SK-N-SH (cell line): ENCODE data around the gene LEO1. TPM values are rescaled to one million over a fixed set of nuclear protein-coding genes. Genes with fewer than 3 reads are reported as not detected.
"Not testable (repeated sequence)": the region's sequence is repeated elsewhere in the genome, so short reads cannot be mapped to it uniquely, and the experiment has no call there.

ENCODE experiments used
- CTCF ChIA-PET: fragments of 300-600, 350-600 bp; formaldehyde crosslinking; extraction: SDS; loops from one replicate; lab custom pipeline; 2021; lab: Yijun Ruan, JAX
- POLR2A ChIA-PET: fragments of 350-600 bp; sonication (Branson Sonifier 250); formaldehyde crosslinking; extraction: SDS; loops from one replicate; lab custom pipeline; 2020; ENCODE audit warnings: antibody characterized with exemption, inconsistent platforms; lab: Yijun Ruan, JAX
- DNase-seq: peaks from one replicate; pipeline ENCODE4 v3.0.0; 2012
- H2AFZ ChIP-seq: fragments of 200-600 bp; sonication (generic); 2 replicates; pipeline ENCODE4 v1.8.1; 2016; ENCODE audit warnings: antibody characterized with exemption, mild to moderate bottlenecking, low read depth
- H3F3A ChIP-seq: fragments of 200-600 bp; sonication (generic); replicated peaks from 2 replicates; pipeline ENCODE3; 2016; ENCODE audit warnings: antibody characterized with exemption, mild to moderate bottlenecking; ENCODE audit not compliant: insufficient read depth
- H3K27ac ChIP-seq, 2 experiments: fragments of 200-500 bp in 1 of 2; fragments of 200-600 bp in 1 of 2; sonication (Bioruptor generic) in 1 of 2; sonication (generic), shearing (Covaris generic) in 1 of 2; 2 replicates each; pipeline versions ENCODE4 v1.5.1 to v1.6.1; 2014 to 2016; ENCODE audit warnings: low read depth in 2 of 2, inconsistent platforms in 1 of 2, low read length in 1 of 2, mild to moderate bottlenecking in 1 of 2, mixed read lengths in 1 of 2
- H3K27me3 ChIP-seq: fragments of 200-600 bp; sonication (generic), shearing (Covaris generic); 2 replicates; pipeline ENCODE4 v1.6.1; 2016; ENCODE audit warnings: mixed run types; ENCODE audit not compliant: insufficient read depth
- H3K36me3 ChIP-seq, 2 experiments: fragments of 200-500 bp in 1 of 2; fragments of 200-600 bp in 1 of 2; sonication (Bioruptor generic) in 1 of 2; sonication (generic) in 1 of 2; replicated peaks in 1 of 2; 2 replicates each; pipeline versions ENCODE3 to v1.5.1; 2014 to 2016; ENCODE audit warnings: low read length in 1 of 2, mild to moderate bottlenecking in 1 of 2; ENCODE audit not compliant: insufficient read depth in 2 of 2, control insufficient read depth in 1 of 2
- H3K4me1 ChIP-seq, 2 experiments: fragments of 200-500 bp in 1 of 2; fragments of 200-600 bp in 1 of 2; sonication (Bioruptor generic) in 1 of 2; sonication (generic), shearing (Covaris generic) in 1 of 2; 2 replicates each; pipeline versions ENCODE4 v1.5.1 to v1.6.1; 2014 to 2016; ENCODE audit warnings: low read depth in 1 of 2, low read length in 1 of 2, mixed run types in 1 of 2; ENCODE audit not compliant: insufficient read depth in 2 of 2, control insufficient read depth in 1 of 2
- H3K4me2 ChIP-seq: fragments of 200-600 bp; sonication (generic), shearing (Covaris generic); 2 replicates; pipeline ENCODE4 v1.6.1; 2017; ENCODE audit warnings: mixed run types
- H3K4me3 ChIP-seq, 2 experiments: fragments of 200-500 bp in 1 of 2; fragments of 200-600 bp in 1 of 2; sonication (Bioruptor generic) in 1 of 2; sonication (generic), shearing (Covaris generic) in 1 of 2; 2 replicates each; pipeline versions ENCODE4 v1.5.1 to v1.8.1; 2014 to 2016; ENCODE audit warnings: low read depth in 2 of 2, inconsistent platforms in 1 of 2, low read length in 1 of 2, mild to moderate bottlenecking in 1 of 2, mixed read lengths in 1 of 2, moderate library complexity in 1 of 2
- H3K79me2 ChIP-seq: fragments of 200-600 bp; sonication (generic); 2 replicates; pipeline ENCODE4 v1.8.1; 2017; ENCODE audit warnings: mild to moderate bottlenecking; ENCODE audit not compliant: insufficient read depth
- H3K9ac ChIP-seq: fragments of 200-600 bp; sonication (generic); 2 replicates; pipeline ENCODE4 v1.6.1; 2017; ENCODE audit warnings: mixed run types
- H3K9me2 ChIP-seq: fragments of 200-600 bp; sonication (generic); 2 replicates; pipeline ENCODE4 v1.6.1; 2017; ENCODE audit warnings: mixed run types
- H3K9me3 ChIP-seq: fragments of 200-600 bp; sonication (generic); 2 replicates; pipeline ENCODE4 v1.6.1; 2017; ENCODE audit warnings: mixed run types, mild to moderate bottlenecking, moderate library complexity
- H4K20me1 ChIP-seq: fragments of 200-600 bp; sonication (generic); 2 replicates; pipeline ENCODE4 v1.6.1; 2017; ENCODE audit warnings: mild to moderate bottlenecking, mixed run types; ENCODE audit not compliant: insufficient read depth
- CHD2 ChIP-seq: fragments of 150-350 bp; IDR thresholded peaks from 2 replicates; pipeline ENCODE4 v1.6.1; 2018; ENCODE audit warnings: low read length; ENCODE audit not compliant: partially characterized antibody
- ELF1 ChIP-seq: IDR thresholded peaks from 2 replicates; pipeline ENCODE4 v1.4.0; 2012
- EZH2phosphoT487 ChIP-seq: fragments of 200-600 bp; sonication (generic); IDR thresholded peaks from 2 replicates; pipeline ENCODE4 v1.6.1; 2017; ENCODE audit warnings: low read depth, mixed run types, mild to moderate bottlenecking, antibody characterized with exemption, moderate library complexity, borderline replicate concordance
- FOSL2 ChIP-seq: IDR thresholded peaks from 2 replicates; pipeline ENCODE4 v1.4.0; 2012; ENCODE audit warnings: low read depth, mild to moderate bottlenecking, moderate library complexity, borderline replicate concordance
- FOXJ3 ChIP-seq: sonication (generic); formaldehyde crosslinking; IDR thresholded peaks from 2 replicates; pipeline ENCODE4 v1.5.1; 2020; ENCODE audit warnings: mild to moderate bottlenecking, missing genetic modification reagents
- FOXM1 ChIP-seq: IDR thresholded peaks from 2 replicates; pipeline ENCODE4 v1.4.0; 2012; ENCODE audit warnings: low read depth, mild to moderate bottlenecking
- GABPA ChIP-seq: IDR thresholded peaks from 2 replicates; pipeline ENCODE4 v1.4.0; 2012; ENCODE audit warnings: low read depth, mild to moderate bottlenecking
- MEF2A ChIP-seq: IDR thresholded peaks from 2 replicates; pipeline ENCODE4 v1.4.0; 2012; ENCODE audit warnings: low read depth, borderline replicate concordance
- MXI1 ChIP-seq: IDR thresholded peaks from 2 replicates; pipeline ENCODE4 v1.6.1; 2012; ENCODE audit warnings: mild to moderate bottlenecking, low read depth, low read length, improper control_type of control experiment
- NFIC ChIP-seq: IDR thresholded peaks from 2 replicates; pipeline ENCODE4 v1.4.0; 2012; ENCODE audit warnings: borderline replicate concordance
- POLR2AphosphoS5 ChIP-seq: IDR thresholded peaks from 2 replicates; pipeline ENCODE4 v1.6.1; 2012; ENCODE audit warnings: low read depth, low read length
- RAD21 ChIP-seq: IDR thresholded peaks from 2 replicates; pipeline ENCODE4 v1.6.1; 2012; ENCODE audit warnings: mild to moderate bottlenecking, low read length
- SMC3 ChIP-seq: IDR thresholded peaks from 2 replicates; pipeline ENCODE4 v1.6.1; 2012; ENCODE audit warnings: low read depth, low read length, improper control_type of control experiment
- TAF1 ChIP-seq: IDR thresholded peaks from 2 replicates; pipeline ENCODE4 v1.6.1; 2012; ENCODE audit warnings: low read depth, mild to moderate bottlenecking, low read length, moderate library complexity, borderline replicate concordance
- TCF12 ChIP-seq: IDR thresholded peaks from 2 replicates; pipeline ENCODE4 v1.4.0; 2012
- TEAD4 ChIP-seq: IDR thresholded peaks from 2 replicates; pipeline ENCODE4 v1.4.0; 2012; ENCODE audit warnings: mild to moderate bottlenecking, borderline replicate concordance; ENCODE audit not compliant: insufficient read depth
- WGBS: methylation state at CpG from one replicate; pipeline ENCODE4 v1.1.6; 2017; ENCODE audit warnings: low lambda C conversion rate; 5-methylcytosine and 5-hydroxymethylcytosine counted together
- polyA plus RNA-seq, 3 experiments: library from polyadenylated mRNA; depleted of rRNA; stranded (reverse); fragments of >200 nt; gene quantifications; 2 replicates each; pipeline ENCODE4 v1.2.3, GENCODE V29; 2012
- TF ChIP-seq, protein P1 (sequence below): fragments of 150-350 bp; IDR thresholded peaks from 2 replicates; pipeline ENCODE4 v1.6.1; 2017; ENCODE audit warnings: antibody characterized with exemption, low read length, low read depth, borderline replicate concordance
- TF ChIP-seq, protein P2 (sequence below): IDR thresholded peaks from 2 replicates; pipeline ENCODE4 v1.4.0; 2012; ENCODE audit warnings: low read depth, borderline replicate concordance
- TF ChIP-seq, protein P3 (sequence below): fragments of 150-350 bp; IDR thresholded peaks from 2 replicates; pipeline ENCODE4 v1.6.1; 2016; ENCODE audit warnings: mild to moderate bottlenecking, low read depth, low read length
- TF ChIP-seq, protein P4 (sequence below): fragments of 200-600 bp; sonication (generic); IDR thresholded peaks from 2 replicates; pipeline ENCODE4 v1.6.1; 2017; ENCODE audit warnings: antibody characterized with exemption, mild to moderate bottlenecking, moderate library complexity

LEO1 gene
- polyA plus RNA-seq, 1 of the 3 experiments (the other 2 are of a cell fraction): 6.7 TPM

DNA sequence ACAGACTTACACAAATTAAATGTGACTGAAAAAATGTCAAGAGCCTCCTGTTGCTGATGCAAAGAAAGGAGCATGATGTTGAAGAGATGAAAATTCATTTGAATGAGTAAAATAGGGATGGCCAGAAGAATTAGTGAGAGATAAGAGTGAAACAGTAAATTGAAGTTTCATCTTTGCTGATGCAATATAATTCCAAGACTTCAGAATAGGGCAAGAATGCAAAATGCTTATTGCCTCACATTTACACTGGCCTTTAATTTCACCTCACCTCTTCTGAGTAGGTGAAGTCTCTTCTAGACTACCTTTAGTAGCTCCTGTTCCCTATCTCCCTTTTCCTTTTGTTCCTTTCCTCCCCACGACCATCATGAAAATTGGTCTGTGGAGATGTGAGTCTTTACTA lies 32.1 kb upstream of the LEO1 start:
- Histone ChIP-seq H3K4me1 (peaks cover 0 to 4% of the 10 kb centered on the region in 2 experiments; a peak in 2 of 4 replicates), H3K9me2 (no peaks in the 10 kb centered on the region), H3K4me3 (no peak overlapping the region), H3K36me3 (no peaks in the 10 kb centered on the region), H3K4me2 (no peak overlapping the region), H2AFZ (no peak overlapping the region), H3K79me2 (no peaks in the 10 kb centered on the region), H3K9me3 (no peaks in the 10 kb centered on the region), H4K20me1 (no peaks in the 10 kb centered on the region), H3K27me3 (no peaks in the 10 kb centered on the region), H3F3A (no peaks in the 10 kb centered on the region), H3K27ac (no peak overlapping the region), H3K9ac (no peak overlapping the region)
- TF ChIP-seq POLR2AphosphoS5: no peak
- TF ChIP-seq RAD21: no peak
- no peak for TF ChIP-seq MEF2A
- TF ChIP-seq TAF1: no peak
- TF ChIP-seq, protein P1, sequence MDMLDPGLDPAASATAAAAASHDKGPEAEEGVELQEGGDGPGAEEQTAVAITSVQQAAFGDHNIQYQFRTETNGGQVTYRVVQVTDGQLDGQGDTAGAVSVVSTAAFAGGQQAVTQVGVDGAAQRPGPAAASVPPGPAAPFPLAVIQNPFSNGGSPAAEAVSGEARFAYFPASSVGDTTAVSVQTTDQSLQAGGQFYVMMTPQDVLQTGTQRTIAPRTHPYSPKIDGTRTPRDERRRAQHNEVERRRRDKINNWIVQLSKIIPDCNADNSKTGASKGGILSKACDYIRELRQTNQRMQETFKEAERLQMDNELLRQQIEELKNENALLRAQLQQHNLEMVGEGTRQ: no peak
- TF ChIP-seq ELF1: no peak
- TF ChIP-seq EZH2phosphoT487: no peak
- no peak for TF ChIP-seq CHD2
- TF ChIP-seq TCF12: no peak
- TF ChIP-seq, protein P2, sequence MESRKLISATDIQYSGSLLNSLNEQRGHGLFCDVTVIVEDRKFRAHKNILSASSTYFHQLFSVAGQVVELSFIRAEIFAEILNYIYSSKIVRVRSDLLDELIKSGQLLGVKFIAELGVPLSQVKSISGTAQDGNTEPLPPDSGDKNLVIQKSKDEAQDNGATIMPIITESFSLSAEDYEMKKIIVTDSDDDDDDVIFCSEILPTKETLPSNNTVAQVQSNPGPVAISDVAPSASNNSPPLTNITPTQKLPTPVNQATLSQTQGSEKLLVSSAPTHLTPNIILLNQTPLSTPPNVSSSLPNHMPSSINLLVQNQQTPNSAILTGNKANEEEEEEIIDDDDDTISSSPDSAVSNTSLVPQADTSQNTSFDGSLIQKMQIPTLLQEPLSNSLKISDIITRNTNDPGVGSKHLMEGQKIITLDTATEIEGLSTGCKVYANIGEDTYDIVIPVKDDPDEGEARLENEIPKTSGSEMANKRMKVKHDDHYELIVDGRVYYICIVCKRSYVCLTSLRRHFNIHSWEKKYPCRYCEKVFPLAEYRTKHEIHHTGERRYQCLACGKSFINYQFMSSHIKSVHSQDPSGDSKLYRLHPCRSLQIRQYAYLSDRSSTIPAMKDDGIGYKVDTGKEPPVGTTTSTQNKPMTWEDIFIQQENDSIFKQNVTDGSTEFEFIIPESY: no peak
- TF ChIP-seq MXI1: no peak
- no peak for TF ChIP-seq FOXM1
- TF ChIP-seq SMC3: no peak
- no peak for TF ChIP-seq TEAD4
- no peak for TF ChIP-seq FOSL2
- TF ChIP-seq NFIC: no peak
- TF ChIP-seq, protein P3, sequence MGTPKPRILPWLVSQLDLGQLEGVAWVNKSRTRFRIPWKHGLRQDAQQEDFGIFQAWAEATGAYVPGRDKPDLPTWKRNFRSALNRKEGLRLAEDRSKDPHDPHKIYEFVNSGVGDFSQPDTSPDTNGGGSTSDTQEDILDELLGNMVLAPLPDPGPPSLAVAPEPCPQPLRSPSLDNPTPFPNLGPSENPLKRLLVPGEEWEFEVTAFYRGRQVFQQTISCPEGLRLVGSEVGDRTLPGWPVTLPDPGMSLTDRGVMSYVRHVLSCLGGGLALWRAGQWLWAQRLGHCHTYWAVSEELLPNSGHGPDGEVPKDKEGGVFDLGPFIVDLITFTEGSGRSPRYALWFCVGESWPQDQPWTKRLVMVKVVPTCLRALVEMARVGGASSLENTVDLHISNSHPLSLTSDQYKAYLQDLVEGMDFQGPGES: no peak
- TF ChIP-seq GABPA: no peak
- no peak for TF ChIP-seq FOXJ3
- TF ChIP-seq, protein P4, sequence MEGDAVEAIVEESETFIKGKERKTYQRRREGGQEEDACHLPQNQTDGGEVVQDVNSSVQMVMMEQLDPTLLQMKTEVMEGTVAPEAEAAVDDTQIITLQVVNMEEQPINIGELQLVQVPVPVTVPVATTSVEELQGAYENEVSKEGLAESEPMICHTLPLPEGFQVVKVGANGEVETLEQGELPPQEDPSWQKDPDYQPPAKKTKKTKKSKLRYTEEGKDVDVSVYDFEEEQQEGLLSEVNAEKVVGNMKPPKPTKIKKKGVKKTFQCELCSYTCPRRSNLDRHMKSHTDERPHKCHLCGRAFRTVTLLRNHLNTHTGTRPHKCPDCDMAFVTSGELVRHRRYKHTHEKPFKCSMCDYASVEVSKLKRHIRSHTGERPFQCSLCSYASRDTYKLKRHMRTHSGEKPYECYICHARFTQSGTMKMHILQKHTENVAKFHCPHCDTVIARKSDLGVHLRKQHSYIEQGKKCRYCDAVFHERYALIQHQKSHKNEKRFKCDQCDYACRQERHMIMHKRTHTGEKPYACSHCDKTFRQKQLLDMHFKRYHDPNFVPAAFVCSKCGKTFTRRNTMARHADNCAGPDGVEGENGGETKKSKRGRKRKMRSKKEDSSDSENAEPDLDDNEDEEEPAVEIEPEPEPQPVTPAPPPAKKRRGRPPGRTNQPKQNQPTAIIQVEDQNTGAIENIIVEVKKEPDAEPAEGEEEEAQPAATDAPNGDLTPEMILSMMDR: no peak
- WGBS: 76% methylated on average over 1 of the region's 1 CpG
- POLR2A ChIA-PET: no interaction called here
- CTCF ChIA-PET: interaction anchor here (1.9 kb wide), 1 partner anchor 135 kb away, joined by 4 read pairs; no protein-coding TSS in a partner anchor
- DNase-seq: no peak

DNA sequence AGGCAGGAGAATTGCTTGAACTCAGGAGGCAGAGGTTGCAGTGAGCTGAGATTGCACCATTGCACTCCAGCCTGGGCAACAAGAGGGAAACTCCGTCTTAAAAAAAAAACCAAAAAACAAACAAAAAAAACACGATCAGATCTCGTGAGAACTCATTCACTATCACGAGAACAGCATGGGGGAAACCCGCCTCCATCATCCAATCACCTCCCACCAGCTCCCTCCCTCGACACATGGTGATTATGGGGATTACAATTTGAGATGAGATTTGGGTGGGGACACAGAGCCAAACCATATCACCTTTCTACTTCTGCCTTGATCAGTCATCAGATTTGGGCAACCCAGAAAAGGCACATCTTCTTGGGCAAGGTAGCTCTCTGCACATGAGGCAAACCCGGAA lies 31.5 kb upstream of the LEO1 start:
- H3K9me3 ChIP-seq: not testable (repeated sequence)
- CTCF ChIA-PET: interaction anchor here (1.9 kb wide), 1 partner anchor 136 kb away, joined by 4 read pairs; no protein-coding TSS in a partner anchor

More for the DNA sequence above, 31.5 kb upstream of the LEO1 start:
- POLR2A ChIA-PET, H3K79me2 ChIP-seq, H3K27ac ChIP-seq, H3K27me3 ChIP-seq, H3K4me2 ChIP-seq, H2AFZ ChIP-seq, H3K9me2 ChIP-seq, H3K4me1 ChIP-seq, H3F3A ChIP-seq, H4K20me1 ChIP-seq, H3K4me3 ChIP-seq, H3K36me3 ChIP-seq, H3K9ac ChIP-seq, DNase-seq: not testable (repeated sequence)
- 87% methylated on average over 7 of the region's 7 CpGs for WGBS
